Colon (tissue), 2 donors: ENCODE results near the gene CNDP1.

Experiments used
- FAIRE-seq: peaks from 2 replicates; lab custom pipeline; 2012; peaks lifted over from hg19 to GRCh38; lab: Jason Lieb, UNC
- donor health status: control.
- donor health status: control.

The CNDP1 gene

DNA sequence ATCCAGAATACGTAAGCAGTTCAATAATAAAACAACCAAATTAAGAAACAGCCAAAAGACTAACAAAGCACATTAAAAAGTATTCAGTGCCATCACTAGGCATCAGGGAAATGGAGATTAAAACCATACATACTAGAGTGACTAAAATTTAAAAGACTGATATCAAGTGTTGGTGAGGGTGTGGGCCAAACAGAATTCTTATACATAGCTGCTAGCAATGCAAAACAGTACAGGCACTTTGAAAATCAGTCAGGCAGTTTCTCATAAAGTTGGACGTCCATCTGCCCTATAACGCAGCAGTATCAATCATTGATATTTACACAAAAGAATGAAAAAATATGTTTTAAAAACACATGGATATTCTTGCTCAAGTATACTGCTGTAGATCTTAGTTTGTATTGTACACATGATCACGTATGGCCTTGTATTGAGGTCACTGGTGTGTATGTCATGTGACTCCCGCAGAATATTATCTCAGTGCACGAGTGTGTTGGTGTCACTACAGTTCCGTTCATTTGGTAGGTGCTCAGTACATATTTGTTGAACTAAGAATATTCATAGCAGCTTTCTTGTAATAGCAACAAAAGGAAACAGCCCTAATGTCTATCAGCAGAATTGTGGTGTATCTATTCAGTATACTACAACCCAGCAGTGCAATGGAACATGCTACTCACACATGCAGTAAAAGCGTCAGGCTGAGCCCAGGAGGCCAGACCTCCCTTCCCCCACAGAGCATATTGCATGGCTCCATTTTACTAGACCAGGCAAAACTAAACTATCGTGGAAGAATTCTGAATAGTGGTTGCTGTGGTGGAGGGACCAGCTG is 92.0 kb downstream of the CNDP1 start:
- FAIRE-seq, result no peak

- no peak for FAIRE-seq
These were observed 96.5 kb downstream of the CNDP1 start for GRCh38 chr18:74630804-74631203.

GRCh38 chr18:74631212-74631611 is 96.9 kb downstream of the CNDP1 start:
- no peak for FAIRE-seq

- no peak for FAIRE-seq
These were observed 97.5 kb downstream of the CNDP1 start for GRCh38 chr18:74631623-74632350.

DNA sequence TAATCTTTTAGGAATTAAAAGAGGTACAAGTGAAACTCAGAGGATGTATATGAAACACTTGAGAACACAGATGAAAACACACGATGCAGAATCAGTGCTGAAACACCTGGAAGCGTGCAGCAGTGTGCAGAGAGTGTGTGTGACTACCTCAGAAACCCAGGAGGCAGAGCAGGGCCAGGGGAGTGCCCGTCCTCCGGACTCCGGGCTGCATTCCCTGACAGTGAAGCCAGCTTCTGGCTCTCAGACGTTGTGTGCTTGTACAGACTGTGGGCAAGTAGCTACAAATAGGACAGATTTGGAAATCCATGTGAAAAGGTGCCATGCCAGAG is 98.0 kb downstream of the CNDP1 start:
- FAIRE-seq, result no peak

DNA sequence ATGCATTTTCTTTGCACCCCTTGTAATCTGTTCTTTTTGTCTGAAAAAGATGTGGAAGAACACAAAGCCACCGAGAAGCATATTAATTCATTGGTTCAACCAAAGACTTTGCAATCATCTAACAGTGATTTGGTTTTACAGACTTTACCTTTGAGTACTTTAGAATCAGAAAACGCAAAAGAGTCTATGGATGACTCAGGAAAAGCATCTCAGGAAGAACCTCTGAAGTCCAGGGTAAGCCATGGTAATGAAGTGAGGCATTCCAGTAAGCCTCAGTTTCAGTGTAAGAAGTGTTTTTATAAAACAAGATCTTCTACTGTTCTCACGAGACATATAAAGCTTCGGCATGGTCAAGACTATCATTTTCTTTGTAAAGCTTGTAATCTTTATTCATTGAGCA is 98.6 kb downstream of the CNDP1 start:
- no peak for FAIRE-seq

- no peak for FAIRE-seq
These were observed 99.5 kb downstream of the CNDP1 start for GRCh38 chr18:74633652-74634352.

GRCh38 chr18:74635224-74635975 is 101.1 kb downstream of the CNDP1 start:
- FAIRE-seq, result no peak
